ENCODE measurements around the gene CDK19.

DNA sequence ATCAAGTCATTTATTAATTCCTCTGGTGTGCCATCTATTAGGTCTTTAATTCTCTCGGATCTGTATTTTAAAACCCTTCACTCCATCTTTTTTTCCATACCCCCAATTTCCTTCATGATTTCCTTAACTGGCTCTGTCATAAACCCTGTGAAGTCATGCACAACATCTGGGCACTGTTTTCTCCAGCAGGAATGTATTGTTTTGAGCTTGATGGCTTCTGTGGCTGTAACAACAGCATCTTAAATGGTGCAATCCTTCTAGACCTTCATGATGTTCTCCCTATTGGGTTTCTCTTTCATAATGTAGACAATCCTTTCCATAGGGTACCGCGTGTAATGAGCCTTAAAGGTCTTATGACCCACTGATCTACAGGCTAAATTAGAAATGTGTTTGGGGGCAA lies 29.0 kb downstream of the CDK19 start:
- no peak for TF ChIP-seq SMYD3 (CRISPR knock-in tag; IDR thresholded peaks at IDR 0.05)
- TF ChIP-seq FOXM1 (CRISPR knock-in tag; IDR thresholded peaks at IDR 0.05) = no peak
- no peak for TF ChIP-seq U2AF1 (optimal IDR thresholded peaks at IDR 0.05; ENCODE audit: low read depth, low read length)
- no peak for TF ChIP-seq PBX3 (CRISPR knock-in tag; IDR thresholded peaks at IDR 0.05; ENCODE audit: borderline replicate concordance)
- TF ChIP-seq ZBTB33 (CRISPR knock-in tag; IDR thresholded peaks at IDR 0.05) = no peak
- TF ChIP-seq CTCF (CRISPR knock-in tag; IDR thresholded peaks at IDR 0.05) = no peak

All from HepG2 (cell line).